ENCODE results near the gene GATA1.

The GATA1 gene

DNA sequence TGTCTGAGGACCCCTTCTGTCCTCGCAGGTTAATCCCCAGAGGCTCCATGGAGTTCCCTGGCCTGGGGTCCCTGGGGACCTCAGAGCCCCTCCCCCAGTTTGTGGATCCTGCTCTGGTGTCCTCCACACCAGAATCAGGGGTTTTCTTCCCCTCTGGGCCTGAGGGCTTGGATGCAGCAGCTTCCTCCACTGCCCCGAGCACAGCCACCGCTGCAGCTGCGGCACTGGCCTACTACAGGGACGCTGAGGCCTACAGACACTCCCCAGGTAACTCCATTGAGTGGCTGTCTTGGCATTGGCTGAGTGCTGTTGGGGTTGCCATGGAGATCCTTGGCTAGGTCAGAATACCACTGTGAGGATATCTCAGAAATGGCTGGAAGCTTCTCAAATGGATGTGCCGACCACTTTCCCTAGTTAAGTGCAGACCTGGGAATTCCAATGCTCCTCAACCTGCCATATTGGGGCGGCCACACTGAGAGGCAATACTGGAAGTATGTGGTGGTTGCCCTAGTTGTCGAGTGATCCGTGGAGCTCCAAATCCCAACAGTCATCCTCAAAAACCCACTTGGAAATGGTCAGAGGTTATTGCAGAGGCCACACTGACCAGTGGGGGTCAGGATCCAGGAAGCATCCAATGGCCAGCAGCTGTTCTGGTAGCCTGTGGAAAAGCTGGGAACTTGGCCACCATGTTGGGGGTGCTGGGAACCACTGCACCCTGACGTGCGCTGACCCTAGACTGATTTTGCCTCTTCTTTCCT, 4.9 kb downstream of the GATA1 start:
- H4K20me1 ChIP-seq (ENCODE audit: insufficient read depth, low read length): no peaks in the 10 kb centered on the region
- H3K4me2 ChIP-seq (ENCODE audit: insufficient read depth, low read length): no peak overlapping the region
- no peaks in the 10 kb centered on the region for H3K9me3 ChIP-seq (ENCODE audit: insufficient read depth, low read length, severe bottlenecking)
- H3K4me1 ChIP-seq (ENCODE audit: insufficient read depth, low read length): no peaks in the 10 kb centered on the region
- H3K9ac ChIP-seq (ENCODE audit: low read depth, low read length): no peak overlapping the region
- TF ChIP-seq EZH2 (IDR thresholded peaks at IDR 0.05; ENCODE audit: borderline replicate concordance, low read depth, low read length, severe bottlenecking): no peak
- TF ChIP-seq, protein P1, sequence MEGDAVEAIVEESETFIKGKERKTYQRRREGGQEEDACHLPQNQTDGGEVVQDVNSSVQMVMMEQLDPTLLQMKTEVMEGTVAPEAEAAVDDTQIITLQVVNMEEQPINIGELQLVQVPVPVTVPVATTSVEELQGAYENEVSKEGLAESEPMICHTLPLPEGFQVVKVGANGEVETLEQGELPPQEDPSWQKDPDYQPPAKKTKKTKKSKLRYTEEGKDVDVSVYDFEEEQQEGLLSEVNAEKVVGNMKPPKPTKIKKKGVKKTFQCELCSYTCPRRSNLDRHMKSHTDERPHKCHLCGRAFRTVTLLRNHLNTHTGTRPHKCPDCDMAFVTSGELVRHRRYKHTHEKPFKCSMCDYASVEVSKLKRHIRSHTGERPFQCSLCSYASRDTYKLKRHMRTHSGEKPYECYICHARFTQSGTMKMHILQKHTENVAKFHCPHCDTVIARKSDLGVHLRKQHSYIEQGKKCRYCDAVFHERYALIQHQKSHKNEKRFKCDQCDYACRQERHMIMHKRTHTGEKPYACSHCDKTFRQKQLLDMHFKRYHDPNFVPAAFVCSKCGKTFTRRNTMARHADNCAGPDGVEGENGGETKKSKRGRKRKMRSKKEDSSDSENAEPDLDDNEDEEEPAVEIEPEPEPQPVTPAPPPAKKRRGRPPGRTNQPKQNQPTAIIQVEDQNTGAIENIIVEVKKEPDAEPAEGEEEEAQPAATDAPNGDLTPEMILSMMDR (IDR thresholded peaks at IDR 0.05; ENCODE audit: borderline replicate concordance, extremely low read depth, low read length, poor library complexity, severe bottlenecking): no peak
- no peaks in the 10 kb centered on the region for H3K36me3 ChIP-seq (ENCODE audit: insufficient read depth, low read length)
- H3K79me2 ChIP-seq (ENCODE audit: insufficient read depth, low read length): no peaks in the 10 kb centered on the region
- H3K27ac ChIP-seq (ENCODE audit: low read length): no peak overlapping the region
- no peak overlapping the region for H2AFZ ChIP-seq (ENCODE audit: low read depth, low read length)
- no peak for DNase-seq
- no peaks in the 10 kb centered on the region for H3K27me3 ChIP-seq (ENCODE audit: insufficient read depth, low read length, poor library complexity)
- no peak overlapping the region for H3K4me3 ChIP-seq (ENCODE audit: low read depth in 1 of 2, low read length in 2 of 2)
- no peak for ATAC-seq (ENCODE audit: insufficient read depth, low read depth)

DNA sequence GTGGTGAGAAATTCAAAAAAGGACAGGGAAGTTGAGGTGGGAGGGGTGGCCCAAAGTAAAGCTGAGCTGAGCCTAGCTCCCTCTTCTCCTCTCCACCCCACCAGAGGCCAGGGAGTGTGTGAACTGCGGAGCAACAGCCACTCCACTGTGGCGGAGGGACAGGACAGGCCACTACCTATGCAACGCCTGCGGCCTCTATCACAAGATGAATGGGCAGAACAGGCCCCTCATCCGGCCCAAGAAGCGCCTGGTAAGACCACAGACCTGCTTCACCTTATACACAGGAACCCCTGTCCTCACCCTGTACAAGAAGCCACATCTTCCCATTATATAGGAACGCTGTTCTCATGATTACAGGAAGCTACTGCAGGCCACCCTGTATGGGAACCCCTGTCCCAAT, 5.8 kb downstream of the GATA1 start:
- DNase-seq: no peak
- H3K4me1 ChIP-seq (ENCODE audit: insufficient read depth, low read length): no peaks in the 10 kb centered on the region
- TF ChIP-seq, protein P1 (IDR thresholded peaks at IDR 0.05; ENCODE audit: borderline replicate concordance, extremely low read depth, low read length, poor library complexity, severe bottlenecking): no peak
- TF ChIP-seq EZH2 (IDR thresholded peaks at IDR 0.05; ENCODE audit: borderline replicate concordance, low read depth, low read length, severe bottlenecking): no peak
- H3K36me3 ChIP-seq (ENCODE audit: insufficient read depth, low read length): no peaks in the 10 kb centered on the region
- no peak overlapping the region for H3K4me2 ChIP-seq (ENCODE audit: insufficient read depth, low read length)
- H4K20me1 ChIP-seq (ENCODE audit: insufficient read depth, low read length): no peaks in the 10 kb centered on the region
- no peaks in the 10 kb centered on the region for H3K27me3 ChIP-seq (ENCODE audit: insufficient read depth, low read length, poor library complexity)
- no peak overlapping the region for H3K4me3 ChIP-seq (ENCODE audit: low read depth in 1 of 2, low read length in 2 of 2)
- H2AFZ ChIP-seq (ENCODE audit: low read depth, low read length): no peak overlapping the region
- no peak for ATAC-seq (ENCODE audit: insufficient read depth, low read depth)
- H3K9ac ChIP-seq (ENCODE audit: low read depth, low read length): no peak overlapping the region
- H3K79me2 ChIP-seq (ENCODE audit: insufficient read depth, low read length): no peaks in the 10 kb centered on the region
- no peak overlapping the region for H3K27ac ChIP-seq (ENCODE audit: low read length)
- H3K9me3 ChIP-seq (ENCODE audit: insufficient read depth, low read length, severe bottlenecking): no peaks in the 10 kb centered on the region

DNA sequence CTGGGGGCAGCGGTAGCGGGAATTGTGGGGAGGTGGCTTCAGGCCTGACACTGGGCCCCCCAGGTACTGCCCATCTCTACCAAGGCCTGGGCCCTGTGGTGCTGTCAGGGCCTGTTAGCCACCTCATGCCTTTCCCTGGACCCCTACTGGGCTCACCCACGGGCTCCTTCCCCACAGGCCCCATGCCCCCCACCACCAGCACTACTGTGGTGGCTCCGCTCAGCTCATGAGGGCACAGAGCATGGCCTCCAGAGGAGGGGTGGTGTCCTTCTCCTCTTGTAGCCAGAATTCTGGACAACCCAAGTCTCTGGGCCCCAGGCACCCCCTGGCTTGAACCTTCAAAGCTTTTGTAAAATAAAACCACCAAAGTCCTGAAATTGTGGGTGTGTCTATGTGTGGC, 7.5 kb downstream of the GATA1 start:
- DNase-seq (no peak), ATAC-seq (ENCODE audit: insufficient read depth, low read depth) (no peak)
- no peaks in the 10 kb centered on the region for H3K27me3 ChIP-seq (ENCODE audit: insufficient read depth, low read length, poor library complexity)
- no peak overlapping the region for H3K4me3 ChIP-seq (ENCODE audit: low read depth in 1 of 2, low read length in 2 of 2)
- H3K36me3 ChIP-seq (ENCODE audit: insufficient read depth, low read length): no peaks in the 10 kb centered on the region
- H3K9me3 ChIP-seq (ENCODE audit: insufficient read depth, low read length, severe bottlenecking): no peaks in the 10 kb centered on the region
- H3K4me2 ChIP-seq (ENCODE audit: insufficient read depth, low read length): no peak overlapping the region
- no peaks in the 10 kb centered on the region for H4K20me1 ChIP-seq (ENCODE audit: insufficient read depth, low read length)
- no peak overlapping the region for H3K27ac ChIP-seq (ENCODE audit: low read length)
- no peak overlapping the region for H2AFZ ChIP-seq (ENCODE audit: low read depth, low read length)
- H3K9ac ChIP-seq (ENCODE audit: low read depth, low read length): no peak overlapping the region
- H3K79me2 ChIP-seq (ENCODE audit: insufficient read depth, low read length): no peaks in the 10 kb centered on the region
- TF ChIP-seq EZH2 (IDR thresholded peaks at IDR 0.05; ENCODE audit: borderline replicate concordance, low read depth, low read length, severe bottlenecking): no peak
- no peaks in the 10 kb centered on the region for H3K4me1 ChIP-seq (ENCODE audit: insufficient read depth, low read length)

DNA sequence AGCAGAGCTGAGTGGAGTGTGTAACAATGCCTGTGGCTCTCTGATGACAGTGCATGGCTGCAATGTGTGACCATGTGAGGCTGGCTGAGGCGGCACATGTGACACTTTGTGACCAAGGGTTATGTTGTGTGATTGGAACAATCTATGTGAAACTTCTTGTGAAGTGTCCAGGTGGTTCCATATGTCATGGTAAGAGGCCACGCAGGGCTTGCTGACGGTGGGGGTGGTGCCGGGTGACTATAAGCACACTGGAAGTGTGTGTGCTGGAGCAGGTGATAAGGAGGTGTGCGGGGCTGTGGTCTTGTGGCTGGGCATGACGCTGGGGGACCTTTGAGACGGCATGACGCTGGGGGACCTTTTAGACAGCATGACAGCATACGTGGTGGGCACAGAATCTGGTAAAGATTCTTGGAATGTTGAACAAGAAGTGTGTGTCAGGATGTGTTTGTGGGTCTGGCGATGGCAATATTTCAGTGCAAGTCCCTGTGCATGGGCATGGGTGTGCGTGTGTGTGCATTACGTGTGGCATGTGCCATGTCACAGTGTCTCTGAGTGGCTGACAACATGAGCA, 8.0 kb downstream of the GATA1 start:
- no peak for TF ChIP-seq EZH2 (IDR thresholded peaks at IDR 0.05; ENCODE audit: borderline replicate concordance, low read depth, low read length, severe bottlenecking)
- TF ChIP-seq, protein P1 (IDR thresholded peaks at IDR 0.05; ENCODE audit: borderline replicate concordance, extremely low read depth, low read length, poor library complexity, severe bottlenecking): no peak
- H2AFZ ChIP-seq (ENCODE audit: low read depth, low read length): no peak overlapping the region
- H3K4me1 ChIP-seq (ENCODE audit: insufficient read depth, low read length): no peaks in the 10 kb centered on the region
- H4K20me1 ChIP-seq (ENCODE audit: insufficient read depth, low read length): no peaks in the 10 kb centered on the region
- DNase-seq (no peak), ATAC-seq (ENCODE audit: insufficient read depth, low read depth) (no peak)
- no peaks in the 10 kb centered on the region for H3K9me3 ChIP-seq (ENCODE audit: insufficient read depth, low read length, severe bottlenecking)
- no peak overlapping the region for H3K4me2 ChIP-seq (ENCODE audit: insufficient read depth, low read length)
- H3K79me2 ChIP-seq (ENCODE audit: insufficient read depth, low read length): no peaks in the 10 kb centered on the region
- no peak overlapping the region for H3K9ac ChIP-seq (ENCODE audit: low read depth, low read length)
- H3K27me3 ChIP-seq (ENCODE audit: insufficient read depth, low read length, poor library complexity): no peaks in the 10 kb centered on the region
- no peaks in the 10 kb centered on the region for H3K36me3 ChIP-seq (ENCODE audit: insufficient read depth, low read length)
- no peak overlapping the region for H3K4me3 ChIP-seq (ENCODE audit: low read depth in 1 of 2, low read length in 2 of 2)
- no peak overlapping the region for H3K27ac ChIP-seq (ENCODE audit: low read length)

Measured in DND-41 (cell line).